HepG2 (cell line): ENCODE measurements around the gene FANK1. TPM values are rescaled to one million over a fixed set of nuclear protein-coding genes. Genes with fewer than 3 reads are reported as not detected.

Source experiments
- ATAC-seq: fragments of 200-7000 bp; cut with Tn5 transposase; 3 replicates; pipeline ENCODE4 v1.9.1; 2020; ENCODE audit warnings: mild to moderate bottlenecking, moderate library complexity
- BruUV-seq: library from RNA; stranded (reverse); fragments of 400-500 nt; replicated peaks from 2 replicates; lab custom pipeline; 2021; lab: Mats Ljungman, UMichigan
- CTCF ChIA-PET: fragments of 300-600 bp; formaldehyde crosslinking; extraction: SDS; loops from one replicate; lab custom pipeline; 2021; ENCODE audit warnings: low total read pairs, inconsistent platforms, low intra/inter-chr PET ratio; lab: Yijun Ruan, JAX
- POLR2A ChIA-PET: fragments of 350-600 bp; sonication (Branson Sonifier 250); formaldehyde crosslinking; loops from one replicate; lab custom pipeline; 2020; ENCODE audit warnings: antibody characterized with exemption, inconsistent platforms; lab: Yijun Ruan, JAX
- DNase-seq: peaks from one replicate; pipeline ENCODE4 v3.0.0-alpha.2; 2015; ENCODE audit warnings: low spot score
- FAIRE-seq: peaks from 3 replicates; lab custom pipeline; 2011; peaks lifted over from hg19 to GRCh38; lab: Jason Lieb, UNC
- H2AFZ ChIP-seq: one replicate; pipeline ENCODE4 v1.6.1; 2011; ENCODE audit warnings: low read length, inconsistent platforms
- H3K27ac ChIP-seq: fragments of 300-600 bp; 3 replicates; pipeline ENCODE4 v1.8.0; 2011; ENCODE audit warnings: mixed run types, mild to moderate bottlenecking, mixed read lengths, low read length, inconsistent platforms; ENCODE audit not compliant: insufficient read depth; ENCODE audit errors: extremely low read length
- H3K27me3 ChIP-seq, 2 experiments: fragments of 200-600 bp in 1 of 2; 2 replicates in 1 of 2; 3 replicates in 1 of 2; pipeline versions ENCODE4 v1.6.0 to v1.8.0; 2011; ENCODE audit warnings: low read length in 2 of 2, mild to moderate bottlenecking in 2 of 2, moderate library complexity in 2 of 2, inconsistent platforms in 1 of 2; ENCODE audit not compliant: insufficient read depth in 2 of 2, control insufficient read depth in 1 of 2
- H3K36me3 ChIP-seq, 2 experiments: fragments of 200-600 bp in 1 of 2; replicated peaks in 1 of 2; 2 replicates in 1 of 2; 3 replicates in 1 of 2; pipeline versions ENCODE4 v1.5.1 to v1.8.0; 2011; ENCODE audit warnings: low read length in 2 of 2, inconsistent platforms in 1 of 2; ENCODE audit not compliant: insufficient read depth in 2 of 2, control insufficient read depth in 1 of 2
- H3K4me1 ChIP-seq: 2 replicates; pipeline ENCODE4 v1.5.1; 2012; ENCODE audit warnings: low read length, inconsistent platforms; ENCODE audit not compliant: insufficient read depth
- H3K4me2 ChIP-seq: 2 replicates; pipeline ENCODE4 v1.6.0; 2011; ENCODE audit warnings: low read depth, low read length, inconsistent platforms
- H3K4me3 ChIP-seq, 3 experiments: fragments of 200-600 bp in 1 of 3; sonication (generic), shearing (Covaris generic) in 1 of 3; replicated peaks in 1 of 3; 2 replicates each; pipeline ENCODE4 v1.5.1; 2011 to 2016; ENCODE audit warnings: low read length in 3 of 3, inconsistent platforms in 2 of 3, low read depth in 2 of 3, mild to moderate bottlenecking in 2 of 3, control low read depth in 1 of 3, mixed read lengths in 1 of 3; ENCODE audit not compliant: insufficient read depth in 1 of 3
- H3K79me2 ChIP-seq: one replicate; pipeline ENCODE4 v1.6.1; 2011; ENCODE audit warnings: low read length, inconsistent platforms; ENCODE audit not compliant: insufficient read depth
- H3K9ac ChIP-seq: 2 replicates; pipeline ENCODE4 v1.6.0; 2011; ENCODE audit warnings: mild to moderate bottlenecking, low read depth, low read length, inconsistent platforms; ENCODE audit not compliant: insufficient read depth
- H3K9me3 ChIP-seq: 2 replicates; pipeline ENCODE4 v1.5.1; 2012; ENCODE audit warnings: mild to moderate bottlenecking, low read length
- H4K20me1 ChIP-seq: 2 replicates; pipeline ENCODE4 v1.6.0; 2011; ENCODE audit warnings: inconsistent platforms, mild to moderate bottlenecking, low read length, moderate library complexity; ENCODE audit not compliant: insufficient read depth
- CEBPB ChIP-seq: IDR thresholded peaks from 2 replicates; pipeline ENCODE4 v1.6.1; 2011; ENCODE audit warnings: low read depth, low read length, improper control_type of control experiment, borderline replicate concordance
- CREB1 ChIP-seq, 2 experiments: fragments of 450-650 bp in 1 of 2; IDR thresholded peaks; 2 replicates each; pipeline ENCODE4 v1.6.1; 2016 to 2017; ENCODE audit warnings: control low read depth in 1 of 2, mild to moderate bottlenecking in 1 of 2, missing compliant biosample characterization in 1 of 2, missing genetic modification characterization in 1 of 2
- MBD4 ChIP-seq: IDR thresholded peaks from 2 replicates; pipeline ENCODE4 v1.6.1; 2012; ENCODE audit warnings: low read length, inconsistent platforms, borderline replicate concordance
- ZNF343 ChIP-seq: sonication (generic); formaldehyde crosslinking; IDR thresholded peaks from 2 replicates; pipeline ENCODE4 v1.4.0; 2020; ENCODE audit warnings: mild to moderate bottlenecking, missing genetic modification reagents
- WGBS: methylation state at CpG from one replicate; pipeline ENCODE4 v1.1.6; 2017; ENCODE audit warnings: low lambda C conversion rate; 5-methylcytosine and 5-hydroxymethylcytosine counted together
- in situ Hi-C: cut with HindIII; loops from 2 replicates; pipeline ENCODE4 v1.10.0; 2017; ENCODE audit warnings: low pct_unique_long_range_greater_than_20kb; ENCODE audit not compliant: extremely low pct_ligation_motif_present
- intact Hi-C: fragments of 100-400 bp; cut with micrococcal nuclease; formaldehyde crosslinking; loops from one replicate; pipeline ENCODE4 v1.10.0; 2022; ENCODE audit not compliant: unreplicated experiment
- polyA plus RNA-seq, 8 experiments: library from polyadenylated mRNA; depleted of rRNA in 3 of 8; stranded (reverse) in 7 of 8; unstranded in 1 of 8; fragments of >200 nt; fragmentation: Illumina TruSeq in 4 of 8; extraction: Trizol in 4 of 8; gene quantifications; 2 replicates each; pipeline versions ENCODE4 v1.2.1 to v1.2.3, GENCODE V29; 2011 to 2016; ENCODE audit warnings: low read depth in 4 of 8, missing spikeins in 1 of 8, mixed read lengths in 1 of 8; ENCODE audit not compliant: insufficient read depth in 1 of 8
- total RNA-seq, 5 experiments: library from RNA; depleted of rRNA; stranded (reverse); fragments of >200 nt; fragmentation: Illumina TruSeq; extraction: Trizol; gene quantifications; 2 replicates each; pipeline ENCODE4 v1.2.3, GENCODE V29; 2016; ENCODE audit warnings: low read depth in 1 of 5

The FANK1 gene
- total and polyA plus RNA-seq, 2 of the 13 experiments (the other 11 are each of a cell fraction or from before 2014, with no cell fraction given), result 0.22 TPM; not detected in 1

DNA sequence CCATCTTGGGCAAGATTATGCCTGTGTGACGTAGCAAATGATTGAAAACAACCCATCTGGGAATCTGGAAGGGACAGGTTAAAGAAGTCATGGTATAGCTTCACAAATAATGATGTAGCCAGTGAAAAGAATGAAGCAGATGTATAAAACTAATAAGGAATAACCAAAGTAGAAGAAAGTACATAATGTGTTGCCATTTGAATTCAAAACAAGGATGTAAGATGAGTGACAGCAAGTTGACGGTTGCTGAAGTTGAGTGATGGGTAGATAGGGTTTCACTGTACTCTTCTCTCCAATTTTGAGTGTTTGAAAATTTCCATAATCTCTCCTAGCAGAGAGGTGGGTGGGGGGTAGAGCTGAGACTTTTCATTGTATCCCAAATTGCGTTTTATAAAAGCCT lies 133.6 kb downstream of the FANK1 start:
- Histone ChIP-seq H3K4me1 (no peaks in the 10 kb centered on the region), H2AFZ (no peak overlapping the region), H3K79me2 (no peaks in the 10 kb centered on the region), H3K4me2 (no peak overlapping the region), H4K20me1 (no peaks in the 10 kb centered on the region), H3K27me3 (no peaks in the 10 kb centered on the region), H3K9me3 (peaks cover 12% of the 10 kb centered on the region; the same call in 1 of the 2 replicates), H3K27ac (no peak overlapping the region), H3K4me3 (no peak overlapping the region), H3K9ac (no peak overlapping the region)
- ATAC-seq (no peak), DNase-seq (no peak), FAIRE-seq (no peak)
- no TSS peak for BruUV-seq
- intact Hi-C loops, result no loop called here
- in situ Hi-C loops, result no loop called here
- ChIA-PET CTCF (no interaction called here), POLR2A (no interaction called here)
- 9% methylated on average over 3 of the region's 3 CpGs for WGBS
- peak; percentile 39; the same call in 1 of the 2 replicates for TF ChIP-seq CREB1 (IDR thresholded peaks at IDR 0.05)
- no peak for TF ChIP-seq CREB1 (CRISPR knock-in tag; IDR thresholded peaks at IDR 0.05)
- TF ChIP-seq ZNF343 (CRISPR knock-in tag), result no peak
- TF ChIP-seq, all 625 proteins: peak for 1
- no peaks in the 10 kb centered on the region for H3K36me3 ChIP-seq

DNA sequence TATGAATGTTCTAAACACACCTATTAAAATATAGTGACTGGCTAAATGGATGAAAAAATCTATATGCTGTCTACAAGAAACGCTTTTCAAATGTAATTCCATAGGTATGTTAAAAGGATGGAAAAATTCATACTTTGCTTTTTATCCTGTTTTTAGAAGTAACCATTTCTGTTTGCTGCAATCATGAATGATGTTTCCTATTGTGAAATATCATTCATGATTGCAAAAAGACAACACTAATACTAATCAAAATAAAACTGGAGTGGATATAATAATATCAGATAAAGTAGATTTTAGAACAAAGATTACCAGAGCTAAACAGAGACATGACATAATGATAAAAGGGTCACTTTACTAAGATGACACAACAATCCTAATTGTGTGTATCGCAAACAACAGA lies 138.2 kb downstream of the FANK1 start:
- no peaks in the 10 kb centered on the region for H3K4me1 ChIP-seq
- H4K20me1 ChIP-seq, result no peaks in the 10 kb centered on the region
- no peak overlapping the region for H2AFZ ChIP-seq
- FAIRE-seq, result no peak
- H3K4me2 ChIP-seq, result no peak overlapping the region
- CTCF ChIA-PET, result no interaction called here
- no peak overlapping the region for H3K27ac ChIP-seq
- no TSS peak for BruUV-seq
- DNase-seq, result no peak
- intact Hi-C loops, result no loop called here
- 18% methylated on average over 2 of the region's 2 CpGs for WGBS
- no peak for ATAC-seq
- no peaks in the 10 kb centered on the region for H3K79me2 ChIP-seq
- H3K36me3 ChIP-seq, result no peaks in the 10 kb centered on the region
- peaks cover 0 to 12% of the 10 kb centered on the region in 2 experiments; a peak in 3 of 5 replicates for H3K27me3 ChIP-seq
- peaks cover 12% of the 10 kb centered on the region; the same call in 1 of the 2 replicates for H3K9me3 ChIP-seq
- no peak overlapping the region for H3K9ac ChIP-seq
- TF ChIP-seq MBD4, result no peak
- TF ChIP-seq CEBPB, result peak; percentile 46; the same call in 1 of the 2 replicates
- H3K4me3 ChIP-seq, result no peak overlapping the region
- POLR2A ChIA-PET, result no interaction called here
- in situ Hi-C loops, result no loop called here
